Endometrium (tissue), 2 donors: ENCODE data around the gene PRKAR1B.

Experiments used
- FAIRE-seq: peaks from 2 replicates; lab custom pipeline; 2012; peaks lifted over from hg19 to GRCh38; lab: Jason Lieb, UNC
- donor health status: control.
- donor health status: control.

The PRKAR1B gene

GRCh38 chr7:691361-692045 is 35.6 kb downstream of the PRKAR1B start:
- no peak for FAIRE-seq

GRCh38 chr7:690478-691360 is 36.4 kb downstream of the PRKAR1B start:
- no peak for FAIRE-seq

GRCh38 chr7:685540-685939 is 41.5 kb downstream of the PRKAR1B start:
- FAIRE-seq, result no peak

- no peak for FAIRE-seq
These were observed 42.7 kb downstream of the PRKAR1B start for GRCh38 chr7:684416-684815.

- FAIRE-seq, result no peak
These were observed 43.4 kb downstream of the PRKAR1B start for GRCh38 chr7:683526-684205.

- FAIRE-seq, result no peak
These were observed 44.3 kb downstream of the PRKAR1B start for GRCh38 chr7:682810-683209.

- FAIRE-seq, result no peak
These were observed 45.4 kb downstream of the PRKAR1B start for GRCh38 chr7:681551-682307.

GRCh38 chr7:680411-681127 is 46.5 kb downstream of the PRKAR1B start:
- no peak for FAIRE-seq

- FAIRE-seq, result no peak
These were observed 50.1 kb downstream of the PRKAR1B start for GRCh38 chr7:676972-677385.

GRCh38 chr7:676246-676971 is 50.7 kb downstream of the PRKAR1B start:
- FAIRE-seq, result no peak

GRCh38 chr7:674454-675410 is 52.3 kb downstream of the PRKAR1B start:
- no peak for FAIRE-seq

- no peak for FAIRE-seq
These were observed 53.2 kb downstream of the PRKAR1B start for GRCh38 chr7:673681-674453.

- no peak for FAIRE-seq
These were observed 54.2 kb downstream of the PRKAR1B start for GRCh38 chr7:672891-673290.

GRCh38 chr7:671415-672042 is 55.6 kb downstream of the PRKAR1B start:
- FAIRE-seq, result no peak

- no peak for FAIRE-seq
These were observed 56.3 kb downstream of the PRKAR1B start for GRCh38 chr7:670501-671390.

GRCh38 chr7:668958-669357 is 58.1 kb downstream of the PRKAR1B start:
- no peak for FAIRE-seq
